Activated naive CD8-positive, alpha-beta T cell treated with anti-CD3 and anti-CD28 coated beads, Interleukin-2, amount 50 U/mL, for 24 hours (primary cell): ENCODE results near the gene PCBP4.

Experiments
- ATAC-seq: fragments of 150-1000 bp; cut with Tn5 transposase; one replicate; pipeline ENCODE4 v1.10.0; 2021
- DNase-seq: peaks from one replicate; pipeline ENCODE4 v3.0.0; 2021
- H3K27ac Mint-ChIP-seq: one replicate; pipeline ENCODE4 v1.8.0; 2021; ENCODE audit warnings: mild to moderate bottlenecking, mixed read lengths
- H3K27me3 Mint-ChIP-seq: one replicate; pipeline ENCODE4 v1.8.0; 2021; ENCODE audit warnings: mixed read lengths
- H3K36me3 Mint-ChIP-seq: one replicate; pipeline ENCODE4 v1.8.0; 2021; ENCODE audit warnings: low read depth, mixed read lengths
- H3K4me1 Mint-ChIP-seq: one replicate; pipeline ENCODE4 v1.8.0; 2021; ENCODE audit warnings: mixed read lengths
- H3K4me3 Mint-ChIP-seq: one replicate; pipeline ENCODE4 v1.8.0; 2021; ENCODE audit warnings: mild to moderate bottlenecking, moderate library complexity, mixed read lengths
- H3K9me3 Mint-ChIP-seq: one replicate; pipeline ENCODE4 v1.8.0; 2021; ENCODE audit warnings: mixed read lengths

Gene PCBP4

DNA sequence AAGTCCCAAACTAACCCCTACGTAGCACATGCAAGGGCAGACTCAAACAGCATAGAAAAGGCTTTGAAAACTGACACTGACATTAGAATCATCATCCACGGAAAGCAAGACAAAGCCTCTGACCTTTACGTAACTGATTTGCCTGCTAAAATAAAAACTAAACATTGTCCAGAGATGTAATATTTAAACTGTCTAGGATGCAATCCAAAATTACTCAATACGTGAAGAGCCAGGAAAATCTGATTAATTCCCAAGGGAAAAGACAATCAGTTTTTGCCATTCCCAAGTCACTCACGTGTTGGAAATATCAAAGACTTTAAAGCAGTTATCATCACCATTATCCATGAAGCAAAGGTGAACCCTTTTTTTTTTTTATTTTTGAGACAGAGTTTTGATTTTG lies 50.8 kb downstream of the PCBP4 start:
- no peak for DNase-seq
- Mint-ChIP-seq H3K27ac (no peak overlapping the region), H3K27me3 (peaks cover 6% of the 10 kb centered on the region), H3K4me1 (no peaks in the 10 kb centered on the region), H3K9me3 (no peaks in the 10 kb centered on the region), H3K4me3 (no peak overlapping the region), H3K36me3 (no peaks in the 10 kb centered on the region)
- no peak for ATAC-seq

DNA sequence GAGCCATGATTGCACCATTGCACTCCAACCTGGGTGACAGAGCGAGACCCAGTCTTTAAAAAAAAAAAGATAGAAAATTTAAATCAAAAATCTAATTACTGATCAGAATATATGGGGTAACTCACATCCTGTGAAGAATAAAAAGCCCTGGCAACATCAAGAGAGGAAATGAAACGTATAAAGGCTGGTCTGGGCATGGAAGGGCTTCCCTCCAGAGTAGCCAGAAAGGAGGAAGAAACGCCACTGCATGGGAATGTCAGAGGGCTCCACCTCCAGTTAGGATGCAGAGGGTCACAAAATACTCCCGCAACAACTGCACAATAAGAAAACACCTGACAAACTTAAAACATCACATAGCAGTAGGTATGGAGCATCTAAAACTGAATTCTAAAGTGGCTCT lies 59.2 kb downstream of the PCBP4 start:
- DNase-seq (no peak), ATAC-seq (no peak)
- Mint-ChIP-seq H3K27me3 (peaks cover 20% of the 10 kb centered on the region), H3K27ac (no peak overlapping the region), H3K9me3 (peaks cover 14% of the 10 kb centered on the region), H3K36me3 (peaks cover 4% of the 10 kb centered on the region), H3K4me3 (no peak overlapping the region), H3K4me1 (no peaks in the 10 kb centered on the region)
